ENCODE data around the gene BBOF1. TPM values are rescaled to one million over a fixed set of nuclear protein-coding genes. Genes with fewer than 3 reads are reported as not detected.

BBOF1 gene
- total and polyA plus RNA-seq, 2 of the 8 experiments (the other 6 are each of a cell fraction or from before 2014, with no cell fraction given), result 0.26 to 0.60 TPM

GRCh38 chr14:74019408-74020137 is 424 bp downstream of the BBOF1 start:
- Histone ChIP-seq H2BK120ac (replicated peaks; ENCODE audit: low read depth, low read length) (no peak overlapping the region), H3K23me2 (ENCODE audit: low read depth, low read length) (peaks cover 8% of the 10 kb centered on the region; the same call in 1 of the 2 replicates), H3K9me3 (ENCODE audit: insufficient read depth in 2 of 2, low read depth in 1 of 2, low read length in 1 of 2) (no peaks in the 10 kb centered on the region), H3K27me3 (replicated peaks in 1 of 4; ENCODE audit: control insufficient read depth in 3 of 4, extremely low read depth in 1 of 4, insufficient read depth in 3 of 4, low read length in 3 of 4) (no peaks in the 10 kb centered on the region), H3K9ac (replicated peaks in 1 of 4; ENCODE audit: extremely low read depth in 1 of 4, low read depth in 3 of 4, low read length in 3 of 4) (peak overlapping the region in 2 of 4 experiments; percentile 54 to 60; a peak in 3 of 7 replicates), H3K36me3 (ENCODE audit: control insufficient read depth in 2 of 4, insufficient read depth in 4 of 4, low read length in 3 of 4) (no peaks in the 10 kb centered on the region), H2BK12ac (ENCODE audit: low read depth, low read length) (no peak overlapping the region), H3K79me2 (ENCODE audit: control insufficient read depth in 1 of 2, insufficient read depth in 2 of 2, low read length in 2 of 2) (no peaks in the 10 kb centered on the region), H3K27ac (ENCODE audit: low read depth, low read length) (no peak overlapping the region), H3K4ac (replicated peaks; ENCODE audit: insufficient read length, low read depth, low read length) (no peak overlapping the region), H2BK15ac (ENCODE audit: low read length) (no peak overlapping the region), H3K4me1 (replicated peaks in 1 of 4; ENCODE audit: control insufficient read depth in 3 of 4, insufficient read depth in 4 of 4, low read length in 3 of 4) (peaks cover 0 to 2% (median 0%) of the 10 kb centered on the region in 4 experiments; a peak in 1 of 7 replicates), H4K20me1 (replicated peaks in 1 of 2; ENCODE audit: control insufficient read depth in 1 of 2, insufficient read depth in 2 of 2, low read length in 2 of 2) (no peaks in the 10 kb centered on the region), H2BK5ac (ENCODE audit: low read depth, low read length) (no peak overlapping the region), H4K91ac (replicated peaks; ENCODE audit: insufficient read length, low read length) (no peak overlapping the region), H3K4me3 (ENCODE audit: extremely low read depth in 1 of 4, insufficient read depth in 2 of 4, low read depth in 3 of 4, low read length in 4 of 4) (peak overlapping the region; percentile 83 to 94 (median 88)), H3K4me2 (ENCODE audit: insufficient read depth in 1 of 2, low read depth in 2 of 2, low read length in 2 of 2) (peak overlapping the region; percentile 82 to 84), H3K79me1 (ENCODE audit: low read depth, low read length) (no peaks in the 10 kb centered on the region), H3K14ac (ENCODE audit: insufficient read length) (no peak overlapping the region), H4K5ac (ENCODE audit: insufficient read length, low read depth, low read length) (no peak overlapping the region), H3K18ac (ENCODE audit: extremely low read depth, low read length) (no peak overlapping the region; the same call in 1 of the 2 replicates), H2AK5ac (ENCODE audit: low read depth, low read length) (no peak overlapping the region), H2BK20ac (ENCODE audit: low read length) (no peak overlapping the region), H4K8ac (ENCODE audit: extremely low read depth, insufficient read depth, low read length) (peak overlapping the region; percentile 85; the same call in 1 of the 2 replicates), H3K23ac (ENCODE audit: insufficient read length) (no peak overlapping the region), H3K56ac (replicated peaks; ENCODE audit: insufficient read length, low read depth, low read length) (no peak overlapping the region), H2AFZ (ENCODE audit: low read length) (peak overlapping the region; percentile 94; the same call in 1 of the 2 replicates)
- DNase-seq (ENCODE audit: low read depth in 1 of 2, low spot score in 2 of 2) (no peak), FAIRE-seq (no peak)
- WGBS, 2 experiments (ENCODE audit: extremely low coverage in 1 of 2, insufficient coverage in 1 of 2, insufficient read length in 1 of 2, insufficient replicate concordance in 2 of 2, low coverage in 1 of 2, low lambda C conversion rate in 2 of 2, missing lambda C conversion rate in 1 of 2), result 13% methylated on average over 21 of the region's 21 CpGs; no CpG with 5 or more reads in 1 of the 2 experiments
- TF ChIP-seq TAF1 (IDR thresholded peaks at IDR 0.05; ENCODE audit: low read depth, low read length) (0 out of 2 replicates have a peak, but pooled peaks have one; percentile 7), CBX8 (IDR thresholded peaks at IDR 0.05; ENCODE audit: borderline replicate concordance, low read depth, low read length) (no peak), CTBP2 (IDR thresholded peaks at IDR 0.05; ENCODE audit: borderline replicate concordance, insufficient read depth, insufficient read length, low read length) (no peak), FOSL1 (IDR thresholded peaks at IDR 0.05; ENCODE audit: insufficient read depth, low read depth, low read length) (no peak), JUND (IDR thresholded peaks at IDR 0.05; ENCODE audit: low read length) (no peak)
- ChIA-PET CTCF (ENCODE audit: partially characterized antibody) (interaction anchor here (0.9 kb wide), 1 partner anchor 19 kb away, joined by 3 read pairs; no protein-coding TSS in a partner anchor), POLR2A (ENCODE audit: partially characterized antibody) (interaction anchor here (1.1 kb wide), 1 partner anchor 70 kb away, joined by 3 read pairs; the partner anchor contains the start of genes COQ6 and FAM161B)
